HepG2 (cell line): ENCODE data around the gene SNRNP200. TPM values are rescaled to one million over a fixed set of nuclear protein-coding genes. Genes with fewer than 3 reads are reported as not detected.

ENCODE experiments used
- AGO2 ChIP-seq: fragments of 200-400 bp; formaldehyde crosslinking; optimal IDR thresholded peaks from 2 replicates; pipeline ENCODE3; 2017; ENCODE audit warnings: mild to moderate bottlenecking, low read depth, low read length, moderate library complexity
- KLF16 ChIP-seq, 2 experiments: sonication (generic) in 1 of 2; formaldehyde crosslinking in 1 of 2; IDR thresholded peaks; 2 replicates each; pipeline versions ENCODE4 v1.6.1 to v1.8.0; 2016 to 2023; ENCODE audit warnings: missing genetic modification reagents in 2 of 2, missing compliant biosample characterization in 1 of 2
- NR1H2 ChIP-seq: sonication (generic); formaldehyde crosslinking; IDR thresholded peaks from 2 replicates; pipeline ENCODE4 v1.8.1; 2022; ENCODE audit warnings: low read depth, missing genetic modification reagents, borderline replicate concordance
- SKI ChIP-seq: fragments of 450-650 bp; IDR thresholded peaks from one replicate; pipeline ENCODE4 v1.6.1; 2018; ENCODE audit warnings: mild to moderate bottlenecking; ENCODE audit not compliant: partially characterized antibody
- SP5 ChIP-seq: IDR thresholded peaks from 2 replicates; pipeline ENCODE4 v1.6.1; 2016; ENCODE audit warnings: low read depth, borderline replicate concordance
- STAT5B ChIP-seq: sonication (generic); formaldehyde crosslinking; IDR thresholded peaks from 2 replicates; pipeline ENCODE4 v1.4.0; 2020; ENCODE audit warnings: missing genetic modification reagents
- TBL1XR1 ChIP-seq: fragments of 150-350 bp; IDR thresholded peaks from 2 replicates; pipeline ENCODE4 v1.6.1; 2014; ENCODE audit warnings: borderline replicate concordance, low read length; ENCODE audit not compliant: partially characterized antibody
- ZMYM3 ChIP-seq: sonication (generic); formaldehyde crosslinking; IDR thresholded peaks from 2 replicates; pipeline ENCODE4 v1.5.1; 2020; ENCODE audit warnings: mild to moderate bottlenecking, missing genetic modification reagents
- ZNF556 ChIP-seq: sonication (generic); formaldehyde crosslinking; IDR thresholded peaks from 2 replicates; pipeline ENCODE4 v1.4.0; 2020; ENCODE audit warnings: mild to moderate bottlenecking, missing genetic modification reagents, borderline replicate concordance
- ZNF614 ChIP-seq: IDR thresholded peaks from 2 replicates; pipeline ENCODE4 v1.6.1; 2018; ENCODE audit warnings: missing biosample characterization, missing genetic modification reagents, inconsistent platforms, borderline replicate concordance
- ZNF788 ChIP-seq: sonication (generic); formaldehyde crosslinking; IDR thresholded peaks from 2 replicates; pipeline ENCODE4 v1.5.0; 2020; ENCODE audit warnings: mild to moderate bottlenecking, missing genetic modification reagents, borderline replicate concordance
- ZNF841 ChIP-seq: sonication (generic); formaldehyde crosslinking; IDR thresholded peaks from 2 replicates; pipeline ENCODE4 v1.8.1; 2023; ENCODE audit warnings: missing genetic modification reagents, borderline replicate concordance
- polyA plus RNA-seq, 8 experiments: library from polyadenylated mRNA; depleted of rRNA in 3 of 8; stranded (reverse) in 7 of 8; unstranded in 1 of 8; fragments of >200 nt; fragmentation: Illumina TruSeq in 4 of 8; extraction: Trizol in 4 of 8; gene quantifications; 2 replicates each; pipeline versions ENCODE4 v1.2.1 to v1.2.3, GENCODE V29; 2011 to 2016; ENCODE audit warnings: low read depth in 4 of 8, missing spikeins in 1 of 8, mixed read lengths in 1 of 8; ENCODE audit not compliant: insufficient read depth in 1 of 8
- total RNA-seq, 5 experiments: library from RNA; depleted of rRNA; stranded (reverse); fragments of >200 nt; fragmentation: Illumina TruSeq; extraction: Trizol; gene quantifications; 2 replicates each; pipeline ENCODE4 v1.2.3, GENCODE V29; 2016; ENCODE audit warnings: low read depth in 1 of 5
- TF ChIP-seq, protein P1 (sequence below): sonication (generic); formaldehyde crosslinking; IDR thresholded peaks from 2 replicates; pipeline ENCODE4 v1.4.0; 2020; ENCODE audit warnings: missing genetic modification reagents
- TF ChIP-seq, protein P2 (sequence below): sonication (generic); formaldehyde crosslinking; IDR thresholded peaks from 2 replicates; pipeline ENCODE4 v1.9.0; 2022; ENCODE audit warnings: missing genetic modification reagents, mild to moderate bottlenecking, borderline replicate concordance
- TF ChIP-seq, protein P3 (sequence below): sonication (generic); formaldehyde crosslinking; IDR thresholded peaks from 2 replicates; pipeline ENCODE4 v1.5.0; 2020; ENCODE audit warnings: mild to moderate bottlenecking, missing genetic modification reagents, borderline replicate concordance
- TF ChIP-seq, protein P4 (sequence below): sonication (generic); formaldehyde crosslinking; IDR thresholded peaks from 2 replicates; pipeline ENCODE4 v1.8.0; 2022; ENCODE audit warnings: low read depth, missing genetic modification reagents
- TF ChIP-seq, protein P5 (sequence below): sonication (generic); formaldehyde crosslinking; IDR thresholded peaks from 2 replicates; pipeline ENCODE4 v1.8.1; 2022; ENCODE audit warnings: mild to moderate bottlenecking, missing genetic modification reagents
- TF ChIP-seq, protein P6 (sequence below): sonication (generic); formaldehyde crosslinking; IDR thresholded peaks from 2 replicates; pipeline ENCODE4 v1.8.1; 2023; ENCODE audit warnings: mild to moderate bottlenecking, missing genetic modification reagents

Gene SNRNP200
- total and polyA plus RNA-seq, 2 of the 13 experiments (the other 11 are each of a cell fraction or from before 2014, with no cell fraction given), result 99.0 to 232 TPM

DNA sequence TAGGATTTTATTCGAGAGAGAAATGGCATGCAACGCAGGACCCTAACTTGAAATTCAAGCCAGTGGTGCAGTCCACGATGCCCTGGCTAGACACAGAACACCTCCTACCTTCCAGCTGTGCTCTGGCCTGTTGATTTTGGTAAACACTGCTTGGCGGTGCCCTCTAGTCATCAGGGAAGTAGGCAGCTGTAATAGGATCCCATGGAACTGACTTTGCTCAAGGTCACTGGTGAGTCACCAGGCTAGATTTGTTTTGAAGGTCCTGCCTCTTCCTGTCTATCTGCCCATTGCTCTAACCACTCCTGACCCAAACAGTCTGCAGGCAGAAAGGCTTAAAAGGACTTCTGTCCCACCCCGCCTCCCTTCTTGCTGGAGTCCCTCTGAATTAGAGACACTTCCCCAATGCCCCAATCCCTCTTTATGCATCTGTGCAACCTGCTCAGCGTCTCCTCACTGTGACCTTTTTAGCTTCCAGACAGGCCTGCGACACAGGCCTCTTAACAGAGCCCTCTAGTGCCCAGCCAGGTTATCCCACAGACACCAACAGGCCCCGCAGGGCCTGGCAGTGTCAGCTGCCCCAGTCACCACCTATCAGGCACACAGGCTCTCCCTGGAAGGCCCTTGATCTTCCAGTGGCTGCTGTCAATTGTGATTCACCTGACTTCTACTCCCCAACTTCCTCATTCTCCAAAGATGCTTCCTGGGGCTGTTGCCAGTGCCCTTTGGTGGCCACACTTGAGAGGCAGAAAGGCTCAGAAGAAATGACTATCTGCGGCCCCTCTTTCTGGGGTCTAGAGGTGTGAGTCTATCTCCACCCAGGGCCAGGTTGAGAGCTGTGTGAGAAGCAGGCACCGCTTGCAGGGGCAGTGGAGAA, 44.7 kb downstream of the SNRNP200 start (continued):
- TF ChIP-seq KLF16 (CRISPR knock-in tag; IDR thresholded peaks at IDR 0.05) (peak in 1 of 2 experiments; percentile 97; a peak in 2 of 4 replicates), STAT5B (CRISPR knock-in tag) (0 out of 2 replicates have a peak, but pooled peaks have one; percentile 16), SKI (peak; percentile 96), ZNF788 (CRISPR knock-in tag) (peak; percentile 80; the same call in 1 of the 2 replicates), ZNF841 (CRISPR knock-in tag) (no peak), AGO2 (peak; percentile 35), TBL1XR1 (peak; percentile 81), NR1H2 (CRISPR knock-in tag) (peak; percentile 6; the same call in 1 of the 2 replicates), ZMYM3 (CRISPR knock-in tag) (peak; percentile 67), ZNF614 (CRISPR knock-in tag) (peak; percentile 85; the same call in 1 of the 2 replicates), ZNF556 (CRISPR knock-in tag) (peak; percentile 49; the same call in 1 of the 2 replicates), SP5 (CRISPR knock-in tag) (peak; percentile 84)
- TF ChIP-seq, protein P1, sequence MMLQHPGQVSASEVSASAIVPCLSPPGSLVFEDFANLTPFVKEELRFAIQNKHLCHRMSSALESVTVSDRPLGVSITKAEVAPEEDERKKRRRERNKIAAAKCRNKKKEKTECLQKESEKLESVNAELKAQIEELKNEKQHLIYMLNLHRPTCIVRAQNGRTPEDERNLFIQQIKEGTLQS (CRISPR knock-in tag), result peak; percentile 99
- TF ChIP-seq, protein P2, sequence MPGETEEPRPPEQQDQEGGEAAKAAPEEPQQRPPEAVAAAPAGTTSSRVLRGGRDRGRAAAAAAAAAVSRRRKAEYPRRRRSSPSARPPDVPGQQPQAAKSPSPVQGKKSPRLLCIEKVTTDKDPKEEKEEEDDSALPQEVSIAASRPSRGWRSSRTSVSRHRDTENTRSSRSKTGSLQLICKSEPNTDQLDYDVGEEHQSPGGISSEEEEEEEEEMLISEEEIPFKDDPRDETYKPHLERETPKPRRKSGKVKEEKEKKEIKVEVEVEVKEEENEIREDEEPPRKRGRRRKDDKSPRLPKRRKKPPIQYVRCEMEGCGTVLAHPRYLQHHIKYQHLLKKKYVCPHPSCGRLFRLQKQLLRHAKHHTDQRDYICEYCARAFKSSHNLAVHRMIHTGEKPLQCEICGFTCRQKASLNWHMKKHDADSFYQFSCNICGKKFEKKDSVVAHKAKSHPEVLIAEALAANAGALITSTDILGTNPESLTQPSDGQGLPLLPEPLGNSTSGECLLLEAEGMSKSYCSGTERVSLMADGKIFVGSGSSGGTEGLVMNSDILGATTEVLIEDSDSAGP (CRISPR knock-in tag), result peak; percentile 59
- TF ChIP-seq, protein P3, sequence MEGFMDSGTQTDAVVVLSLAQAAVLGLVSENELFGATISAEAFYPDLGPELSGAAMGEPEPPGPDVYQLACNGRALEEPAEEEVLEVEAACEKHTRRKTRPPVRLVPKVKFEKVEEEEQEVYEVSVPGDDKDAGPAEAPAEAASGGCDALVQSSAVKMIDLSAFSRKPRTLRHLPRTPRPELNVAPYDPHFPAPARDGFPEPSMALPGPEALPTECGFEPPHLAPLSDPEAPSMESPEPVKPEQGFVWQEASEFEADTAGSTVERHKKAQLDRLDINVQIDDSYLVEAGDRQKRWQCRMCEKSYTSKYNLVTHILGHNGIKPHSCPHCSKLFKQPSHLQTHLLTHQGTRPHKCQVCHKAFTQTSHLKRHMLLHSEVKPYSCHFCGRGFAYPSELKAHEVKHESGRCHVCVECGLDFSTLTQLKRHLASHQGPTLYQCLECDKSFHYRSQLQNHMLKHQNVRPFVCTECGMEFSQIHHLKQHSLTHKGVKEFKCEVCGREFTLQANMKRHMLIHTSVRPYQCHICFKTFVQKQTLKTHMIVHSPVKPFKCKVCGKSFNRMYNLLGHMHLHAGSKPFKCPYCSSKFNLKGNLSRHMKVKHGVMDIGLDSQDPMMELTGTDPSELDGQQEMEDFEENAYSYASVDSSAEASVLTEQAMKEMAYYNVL (CRISPR knock-in tag), result peak; percentile 17; the same call in 1 of the 2 replicates
- TF ChIP-seq, protein P4, sequence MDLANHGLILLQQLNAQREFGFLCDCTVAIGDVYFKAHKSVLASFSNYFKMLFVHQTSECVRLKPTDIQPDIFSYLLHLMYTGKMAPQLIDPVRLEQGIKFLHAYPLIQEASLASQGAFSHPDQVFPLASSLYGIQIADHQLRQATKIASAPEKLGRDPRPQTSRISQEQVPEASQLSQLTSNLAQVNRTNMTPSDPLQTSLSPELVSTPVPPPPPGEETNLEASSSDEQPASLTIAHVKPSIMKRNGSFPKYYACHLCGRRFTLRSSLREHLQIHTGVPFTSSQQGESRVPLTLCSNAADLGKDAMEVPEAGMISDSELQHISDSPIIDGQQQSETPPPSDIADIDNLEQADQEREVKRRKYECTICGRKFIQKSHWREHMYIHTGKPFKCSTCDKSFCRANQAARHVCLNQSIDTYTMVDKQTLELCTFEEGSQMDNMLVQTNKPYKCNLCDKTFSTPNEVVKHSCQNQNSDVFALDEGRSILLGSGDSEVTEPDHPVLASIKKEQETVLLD, result no peak
- TF ChIP-seq, protein P5, sequence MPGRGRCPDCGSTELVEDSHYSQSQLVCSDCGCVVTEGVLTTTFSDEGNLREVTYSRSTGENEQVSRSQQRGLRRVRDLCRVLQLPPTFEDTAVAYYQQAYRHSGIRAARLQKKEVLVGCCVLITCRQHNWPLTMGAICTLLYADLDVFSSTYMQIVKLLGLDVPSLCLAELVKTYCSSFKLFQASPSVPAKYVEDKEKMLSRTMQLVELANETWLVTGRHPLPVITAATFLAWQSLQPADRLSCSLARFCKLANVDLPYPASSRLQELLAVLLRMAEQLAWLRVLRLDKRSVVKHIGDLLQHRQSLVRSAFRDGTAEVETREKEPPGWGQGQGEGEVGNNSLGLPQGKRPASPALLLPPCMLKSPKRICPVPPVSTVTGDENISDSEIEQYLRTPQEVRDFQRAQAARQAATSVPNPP (CRISPR knock-in tag), result no peak; the same call in 1 of the 2 replicates
- TF ChIP-seq, protein P6, sequence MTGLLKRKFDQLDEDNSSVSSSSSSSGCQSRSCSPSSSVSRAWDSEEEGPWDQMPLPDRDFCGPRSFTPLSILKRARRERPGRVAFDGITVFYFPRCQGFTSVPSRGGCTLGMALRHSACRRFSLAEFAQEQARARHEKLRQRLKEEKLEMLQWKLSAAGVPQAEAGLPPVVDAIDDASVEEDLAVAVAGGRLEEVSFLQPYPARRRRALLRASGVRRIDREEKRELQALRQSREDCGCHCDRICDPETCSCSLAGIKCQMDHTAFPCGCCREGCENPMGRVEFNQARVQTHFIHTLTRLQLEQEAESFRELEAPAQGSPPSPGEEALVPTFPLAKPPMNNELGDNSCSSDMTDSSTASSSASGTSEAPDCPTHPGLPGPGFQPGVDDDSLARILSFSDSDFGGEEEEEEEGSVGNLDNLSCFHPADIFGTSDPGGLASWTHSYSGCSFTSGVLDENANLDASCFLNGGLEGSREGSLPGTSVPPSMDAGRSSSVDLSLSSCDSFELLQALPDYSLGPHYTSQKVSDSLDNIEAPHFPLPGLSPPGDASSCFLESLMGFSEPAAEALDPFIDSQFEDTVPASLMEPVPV (CRISPR knock-in tag), result peak; percentile 12
